ENCODE data around the gene SMIM27. TPM values are rescaled to one million over a fixed set of nuclear protein-coding genes. Genes with fewer than 3 reads are reported as not detected.

Gene SMIM27
- total and polyA plus RNA-seq, 2 of the 13 experiments (the other 11 are each of a cell fraction or from before 2014, with no cell fraction given): 17.9 to 19.0 TPM

- TF ChIP-seq PAXIP1 (CRISPR knock-in tag; conservative IDR thresholded peaks at IDR 0.05) (peak; percentile 23; the same call in 1 of the 2 replicates), NKX3-1 (CRISPR knock-in tag; IDR thresholded peaks at IDR 0.05) (no peak), MYPOP (CRISPR knock-in tag; IDR thresholded peaks at IDR 0.05) (peak; percentile 76; the same call in 1 of the 2 replicates), ZNF383 (CRISPR knock-in tag; IDR thresholded peaks at IDR 0.05; ENCODE audit: borderline replicate concordance) (no peak), BCL6 (CRISPR knock-in tag; IDR thresholded peaks at IDR 0.05) (no peak), ZFX (CRISPR knock-in tag; IDR thresholded peaks at IDR 0.05; ENCODE audit: low read depth) (peak; percentile 49), NR2F2 (IDR thresholded peaks at IDR 0.05; ENCODE audit: borderline replicate concordance, low read depth) (no peak), ZBTB20 (CRISPR knock-in tag; IDR thresholded peaks at IDR 0.05; ENCODE audit: borderline replicate concordance, low read depth) (no peak), ASH2L (IDR thresholded peaks at IDR 0.05; ENCODE audit: insufficient read length, low read depth, low read length) (peak; percentile 98), NR2F6 (IDR thresholded peaks at IDR 0.05) (0 out of 2 replicates have a peak, but pooled peaks have one; percentile 18), NR2F6 (CRISPR knock-in tag; IDR thresholded peaks at IDR 0.05) (0 out of 2 replicates have a peak, but pooled peaks have one; percentile 18), ZBTB43 (CRISPR knock-in tag; conservative IDR thresholded peaks at IDR 0.05) (peak; percentile 60; the same call in 1 of the 2 replicates), DMTF1 (CRISPR knock-in tag; IDR thresholded peaks at IDR 0.05) (no peak), HINFP (CRISPR knock-in tag; IDR thresholded peaks at IDR 0.05; ENCODE audit: low read depth) (0 out of 2 replicates have a peak, but pooled peaks have one; percentile 23), REXO4 (CRISPR knock-in tag; IDR thresholded peaks at IDR 0.05; ENCODE audit: borderline replicate concordance) (no peak), ZNF160 (CRISPR knock-in tag; IDR thresholded peaks at IDR 0.05) (0 out of 2 replicates have a peak, but pooled peaks have one; percentile 54), ZKSCAN1 (IDR thresholded peaks at IDR 0.05; ENCODE audit: low read length) (no peak), ZNF639 (CRISPR knock-in tag; conservative IDR thresholded peaks at IDR 0.05) (0 out of 2 replicates have a peak, but pooled peaks have one; percentile 42)
These were observed 26.0 kb upstream of the SMIM27 start, which contains the start of gene RIGI (continued) for GRCh38 chr9:32526041-32526706.

Measured in HepG2 (cell line).